GM12878 (cell line): ENCODE results near the gene TUBA4B. TPM values are rescaled to one million over a fixed set of nuclear protein-coding genes. Genes with fewer than 3 reads are reported as not detected.

ENCODE experiments used
- ATAC-seq: fragments of 200-7000 bp; cut with Tn5 transposase; 3 replicates; pipeline ENCODE4 v1.9.1; 2020; ENCODE audit warnings: mild to moderate bottlenecking, moderate library complexity
- BruUV-seq: library from RNA; stranded (reverse); fragments of 400-500 nt; replicated peaks from 2 replicates; lab custom pipeline; 2021; lab: Mats Ljungman, UMichigan
- CTCF ChIA-PET: fragments of 300-600 bp; sonication (Branson Sonifier 250); formaldehyde crosslinking; extraction: SDS; loops from one replicate; lab custom pipeline; 2021; ENCODE audit warnings: inconsistent platforms; lab: Yijun Ruan, JAX
- POLR2A ChIA-PET: fragments of 350-600 bp; formaldehyde crosslinking; extraction: SDS; loops from one replicate; lab custom pipeline; 2021; ENCODE audit warnings: inconsistent platforms; lab: Charles Lee
- RAD21 ChIA-PET: fragments of 300-600 bp; sonication (Branson Sonifier 250); formaldehyde crosslinking; loops from one replicate; lab custom pipeline; 2023; ENCODE audit warnings: antibody characterized with exemption; ENCODE audit not compliant: unreplicated experiment; lab: Charles Lee
- SMC1A ChIA-PET: fragments of 300-600 bp; sonication (Branson Sonifier 250); formaldehyde crosslinking; loops from one replicate; lab custom pipeline; 2023; ENCODE audit not compliant: unreplicated experiment, uncharacterized antibody; lab: Charles Lee
- DNase-seq: peaks from one replicate; pipeline ENCODE4 v3.0.0-alpha.2; 2011; ENCODE audit warnings: low read depth, low spot score
- FAIRE-seq: peaks from 3 replicates; lab custom pipeline; 2011; peaks lifted over from hg19 to GRCh38; lab: Jason Lieb, UNC
- H2AFZ ChIP-seq: 2 replicates; pipeline ENCODE4 v1.6.0; 2011; ENCODE audit warnings: low read depth, low read length, control low read depth; ENCODE audit not compliant: control insufficient read depth
- H3K27ac ChIP-seq: 2 replicates; pipeline ENCODE4 v1.5.1; 2011; ENCODE audit warnings: control low read depth; ENCODE audit not compliant: control insufficient read depth, insufficient read depth
- H3K27me3 ChIP-seq, 2 experiments: replicated peaks in 1 of 2; 2 replicates each; pipeline versions ENCODE4 v1.6.0 to v1.6.1; 2011; ENCODE audit warnings: low read length in 1 of 2; ENCODE audit not compliant: control insufficient read depth in 2 of 2, insufficient read depth in 2 of 2
- H3K36me3 ChIP-seq, 2 experiments: 2 replicates each; pipeline ENCODE4 v1.5.1; 2011; ENCODE audit warnings: low read length in 1 of 2; ENCODE audit not compliant: control insufficient read depth in 2 of 2, insufficient read depth in 2 of 2
- H3K4me1 ChIP-seq: 2 replicates; pipeline ENCODE4 v1.6.1; 2011; ENCODE audit warnings: mild to moderate bottlenecking, low read length, moderate library complexity, mixed read lengths; ENCODE audit not compliant: control insufficient read depth, insufficient read depth
- H3K4me2 ChIP-seq: 2 replicates; pipeline ENCODE4 v1.6.0; 2011; ENCODE audit warnings: control low read depth; ENCODE audit not compliant: control insufficient read depth, insufficient read depth
- H3K4me3 ChIP-seq: fragments of 200-600 bp; sonication (generic); 2 replicates; pipeline ENCODE4 v1.5.1; 2016
- H3K79me2 ChIP-seq: 2 replicates; pipeline ENCODE4 v1.6.0; 2011; ENCODE audit warnings: low read length; ENCODE audit not compliant: control insufficient read depth, insufficient read depth
- H3K9ac ChIP-seq: 2 replicates; pipeline ENCODE4 v1.8.0; 2011; ENCODE audit warnings: low read length, control low read depth, mixed read lengths; ENCODE audit not compliant: control insufficient read depth, insufficient read depth
- H3K9me3 ChIP-seq: replicated peaks from 3 replicates; pipeline ENCODE4 v1.5.1; 2011; ENCODE audit warnings: mild to moderate bottlenecking, low read length; ENCODE audit not compliant: control insufficient read depth, insufficient read depth
- H4K20me1 ChIP-seq: 2 replicates; pipeline ENCODE4 v1.6.0; 2011; ENCODE audit not compliant: control insufficient read depth, insufficient read depth
- BCL11A ChIP-seq: IDR thresholded peaks from 2 replicates; pipeline ENCODE4 v1.6.1; 2011; ENCODE audit warnings: low read depth, low read length
- CHD1 ChIP-seq: IDR thresholded peaks from 2 replicates; pipeline ENCODE4 v1.6.1; 2012; ENCODE audit warnings: low read depth, low read length, improper control_type of control experiment
- GABPA ChIP-seq: IDR thresholded peaks from 2 replicates; pipeline ENCODE4 v1.6.1; 2014; ENCODE audit warnings: antibody characterized with exemption, low read depth, mild to moderate bottlenecking, inconsistent platforms
- GATAD2B ChIP-seq: fragments of 450-650 bp; conservative IDR thresholded peaks from 2 replicates; pipeline ENCODE4 v1.6.1; 2017; ENCODE audit warnings: low read depth, mild to moderate bottlenecking, moderate library complexity
- IRF4 ChIP-seq: IDR thresholded peaks from 2 replicates; pipeline ENCODE4 v1.6.1; 2011; ENCODE audit warnings: low read depth, low read length
- NFYB ChIP-seq: IDR thresholded peaks from 2 replicates; pipeline ENCODE4 v1.6.1; 2011; ENCODE audit warnings: low read depth, mild to moderate bottlenecking, low read length, improper control_type of control experiment, moderate library complexity; ENCODE audit not compliant: insufficient read depth
- POLR2AphosphoS2 ChIP-seq: IDR thresholded peaks from 2 replicates; pipeline ENCODE4 v1.6.1; 2011; ENCODE audit warnings: low read depth, mild to moderate bottlenecking, low read length, improper control_type of control experiment, moderate library complexity
- STAT3 ChIP-seq: IDR thresholded peaks from 2 replicates; pipeline ENCODE4 v1.6.1; 2011; ENCODE audit warnings: low read depth, low read length, improper control_type of control experiment
- TARDBP ChIP-seq: IDR thresholded peaks from 2 replicates; pipeline ENCODE4 v1.6.1; 2016; ENCODE audit warnings: borderline replicate concordance
- TBL1XR1 ChIP-seq: IDR thresholded peaks from 2 replicates; pipeline ENCODE4 v1.6.1; 2012; ENCODE audit warnings: low read depth, low read length, improper control_type of control experiment
- TCF12 ChIP-seq: IDR thresholded peaks from 2 replicates; pipeline ENCODE4 v1.6.1; 2011; ENCODE audit warnings: low read depth, mild to moderate bottlenecking, low read length
- TCF7 ChIP-seq: IDR thresholded peaks from 2 replicates; pipeline ENCODE4 v1.6.1; 2014; ENCODE audit warnings: antibody characterized with exemption, borderline replicate concordance
- USF2 ChIP-seq: IDR thresholded peaks from 2 replicates; pipeline ENCODE4 v1.6.1; 2011; ENCODE audit warnings: low read depth, low read length, improper control_type of control experiment, borderline replicate concordance
- WGBS: methylation state at CpG from one replicate; pipeline ENCODE4 v1.1.6; 2016; ENCODE audit warnings: low lambda C conversion rate; ENCODE audit not compliant: insufficient replicate concordance, insufficient coverage; ENCODE audit errors: missing lambda C conversion rate; 5-methylcytosine and 5-hydroxymethylcytosine counted together
- in situ Hi-C: fragments of 300-500 bp; cut with MboI; formaldehyde crosslinking; loops from 9 replicates; pipeline ENCODE4 v1.14.3; 2018; ENCODE audit warnings: mixed read lengths
- intact Hi-C: fragments of 100-400 bp; cut with micrococcal nuclease; formaldehyde crosslinking; loops from one replicate; pipeline ENCODE4 v1.14.2; 2022; ENCODE audit not compliant: unreplicated experiment
- polyA plus RNA-seq, 11 experiments: library from polyadenylated mRNA; depleted of rRNA in 4 of 11; unstranded in 6 of 11; stranded (reverse) in 5 of 11; fragments of >200 nt; fragmentation: Nextera tagmentation in 4 of 11; fragmentation: Illumina TruSeq in 1 of 11; extraction: Ambion mirVana in 4 of 11; extraction: Trizol in 1 of 11; gene quantifications; 1 replicate in 1 of 11; 2 replicates in 10 of 11; pipeline versions ENCODE4 v1.2.1 to v1.2.3, GENCODE V29; 2011 to 2016; ENCODE audit warnings: inconsistent platforms in 2 of 11, missing spikeins in 2 of 11, low read depth in 1 of 11
- total RNA-seq, 4 experiments: library from RNA; depleted of rRNA in 3 of 4; stranded (reverse); fragments of >200 nt in 3 of 4; fragmentation: Illumina TruSeq in 1 of 4; extraction: Trizol in 1 of 4; gene quantifications; 2 replicates each; pipeline versions ENCODE4 v1.2.1 to v1.2.3, GENCODE V29; 2013 to 2021
- TF ChIP-seq, protein P1 (sequence below): fragments of 450-650 bp; formaldehyde crosslinking; IDR thresholded peaks from 2 replicates; pipeline ENCODE4 v1.4.0; 2022; ENCODE audit warnings: mild to moderate bottlenecking, moderate library complexity

The TUBA4B gene
- total and polyA plus RNA-seq, 10 of the 15 experiments (the other 5 are each of a cell fraction or from before 2014, with no cell fraction given), result 0.07 TPM; not detected in 9

GRCh38 chr2:219207884-219208740, 44.9 kb upstream of the TUBA4B start:
- Histone ChIP-seq H3K4me3 (no peak overlapping the region), H3K4me2 (no peak overlapping the region; the same call in 1 of the 2 replicates), H3K36me3 (peaks cover 0 to 9% of the 10 kb centered on the region in 2 experiments; a peak in 2 of 4 replicates), H4K20me1 (no peaks in the 10 kb centered on the region)
- POLR2A ChIA-PET, result interaction anchor here (0.5 to 4.0 kb wide), 9 partner anchors 9 to 685 kb away, joined by 3 to 47 read pairs (median 6); partner anchors contain the start of genes ABCB6, ANKZF1, ATG9A and CNPPD1
- SMC1A ChIA-PET, result interaction anchor here (0.7 to 3.1 kb wide), 5 partner anchors 32 to 87 kb away, joined by 3 to 14 read pairs (median 4); partner anchors contain the start of genes CNPPD1, GLB1L and STK16
- 85% methylated on average over 17 of the region's 17 CpGs for WGBS
- ATAC-seq, result no peak
- intact Hi-C loops, result loop anchor here (2.0 to 5.0 kb wide), 2 partner anchors 31 to 69 kb away; partner anchors contain the start of genes CNPPD1 and DNAJB2
- no peak for TF ChIP-seq TBL1XR1
- TF ChIP-seq GABPA, result no peak
- TF ChIP-seq POLR2AphosphoS2, result no peak
- no peak for TF ChIP-seq TARDBP
- TF ChIP-seq NFYB, result no peak
- TF ChIP-seq, protein P1, sequence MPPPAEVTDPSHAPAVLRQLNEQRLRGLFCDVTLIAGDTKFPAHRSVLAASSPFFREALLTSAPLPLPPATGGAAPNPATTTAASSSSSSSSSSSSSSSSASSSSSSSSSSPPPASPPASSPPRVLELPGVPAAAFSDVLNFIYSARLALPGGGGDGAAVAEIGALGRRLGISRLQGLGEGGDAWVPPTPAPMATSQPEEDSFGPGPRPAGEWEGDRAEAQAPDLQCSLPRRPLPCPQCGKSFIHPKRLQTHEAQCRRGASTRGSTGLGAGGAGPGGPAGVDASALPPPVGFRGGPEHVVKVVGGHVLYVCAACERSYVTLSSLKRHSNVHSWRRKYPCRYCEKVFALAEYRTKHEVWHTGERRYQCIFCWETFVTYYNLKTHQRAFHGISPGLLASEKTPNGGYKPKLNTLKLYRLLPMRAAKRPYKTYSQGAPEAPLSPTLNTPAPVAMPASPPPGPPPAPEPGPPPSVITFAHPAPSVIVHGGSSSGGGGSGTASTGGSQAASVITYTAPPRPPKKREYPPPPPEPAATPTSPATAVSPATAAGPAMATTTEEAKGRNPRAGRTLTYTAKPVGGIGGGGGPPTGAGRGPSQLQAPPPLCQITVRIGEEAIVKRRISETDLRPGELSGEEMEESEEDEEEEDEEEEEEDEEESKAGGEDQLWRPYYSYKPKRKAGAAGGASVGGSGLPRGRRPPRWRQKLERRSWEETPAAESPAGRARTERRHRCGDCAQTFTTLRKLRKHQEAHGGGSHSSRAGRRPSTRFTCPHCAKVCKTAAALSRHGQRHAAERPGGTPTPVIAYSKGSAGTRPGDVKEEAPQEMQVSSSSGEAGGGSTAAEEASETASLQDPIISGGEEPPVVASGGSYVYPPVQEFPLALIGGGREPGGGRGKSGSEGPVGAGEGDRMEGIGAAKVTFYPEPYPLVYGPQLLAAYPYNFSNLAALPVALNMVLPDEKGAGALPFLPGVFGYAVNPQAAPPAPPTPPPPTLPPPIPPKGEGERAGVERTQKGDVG (CRISPR knock-in tag), result no peak
- no peak for TF ChIP-seq STAT3
- no peak for TF ChIP-seq IRF4
- TF ChIP-seq BCL11A, result no peak
- TF ChIP-seq USF2, result no peak
- TF ChIP-seq CHD1, result no peak
- no peak for TF ChIP-seq GATAD2B
- no peak for TF ChIP-seq TCF12
- no peak for TF ChIP-seq TCF7
- TF ChIP-seq, all 136 proteins: peak for 0
- DNase-seq (no peak), FAIRE-seq (no peak)
- in situ Hi-C loops, result loop anchor here (5.0 kb wide), 1 partner anchor 36 kb away; the partner anchor contains the start of gene SLC23A3
- Histone ChIP-seq H3K4me1 (peaks cover 8% of the 10 kb centered on the region), H3K9me3 (no peaks in the 10 kb centered on the region), H3K27ac (no peak overlapping the region), H3K79me2 (no peaks in the 10 kb centered on the region; the same call in 1 of the 2 replicates), H3K9ac (no peak overlapping the region), H3K27me3 (no peaks in the 10 kb centered on the region), H2AFZ (no peak overlapping the region)
- BruUV-seq, result no TSS peak
- CTCF ChIA-PET, result interaction anchor here (1.0 to 2.2 kb wide), 4 partner anchors 37 to 87 kb away, joined by 3 to 13 read pairs (median 6); partner anchors contain the start of gene NHEJ1
- RAD21 ChIA-PET, result interaction anchor here (2.5 to 2.9 kb wide), 2 partner anchors 32 to 37 kb away, joined by 12 to 21 read pairs; partner anchors contain the start of genes CNPPD1 and SLC23A3
